CD4-positive, CD25-positive, alpha-beta regulatory T cell (primary cell): ENCODE measurements around the gene SVOPL. TPM values are rescaled to one million over a fixed set of nuclear protein-coding genes. Genes with fewer than 3 reads are reported as not detected.
A peak's percentile ranks its signal among the peaks of the same experiment; 100 is the strongest.

Experiments
- ATAC-seq, 2 donors: fragments of 150-1000 bp; cut with Tn5 transposase; one replicate each; pipeline ENCODE4 v1.10.0; 2021; ENCODE audit warnings: low read depth in 2 of 2, moderate number of reproducible peaks in 2 of 2, moderate library complexity in 1 of 2
- DNase-seq, 3 donors: peaks; one replicate each; pipeline versions ENCODE4 v3.0.0 to v3.0.0-alpha.2; 2012 to 2022; ENCODE audit warnings: mixed read lengths in 1 of 3
- H3K27ac ChIP-seq: one replicate; pipeline ENCODE4 v1.7.0; 2013; ENCODE audit warnings: mild to moderate bottlenecking, low read length; ENCODE audit not compliant: insufficient read depth, poor library complexity, severe bottlenecking
- H3K27me3 ChIP-seq: one replicate; pipeline ENCODE4 v1.7.0; 2013; ENCODE audit warnings: low read length; ENCODE audit not compliant: control insufficient read depth, insufficient read depth
- H3K36me3 ChIP-seq: one replicate; pipeline ENCODE4 v1.7.0; 2013; ENCODE audit warnings: mild to moderate bottlenecking, low read length, moderate library complexity; ENCODE audit not compliant: control insufficient read depth, insufficient read depth
- H3K4me1 ChIP-seq: 2 replicates; pipeline ENCODE4 v1.7.0; 2013; ENCODE audit warnings: mild to moderate bottlenecking, low read length; ENCODE audit not compliant: insufficient read depth, control insufficient read depth, poor library complexity, severe bottlenecking
- H3K4me3 ChIP-seq: one replicate; pipeline ENCODE4 v1.7.0; 2013; ENCODE audit warnings: low read depth, mild to moderate bottlenecking, low read length, moderate library complexity
- H3K9me3 ChIP-seq, 2 experiments: 1 replicate in 1 of 2; 2 replicates in 1 of 2; pipeline ENCODE4 v1.7.0; 2013; ENCODE audit warnings: low read length in 2 of 2, mild to moderate bottlenecking in 1 of 2, moderate library complexity in 1 of 2; ENCODE audit not compliant: control insufficient read depth in 2 of 2
- H3K27ac Mint-ChIP-seq, 3 donors: one replicate each; pipeline ENCODE4 v1.8.0; 2020 to 2022; ENCODE audit warnings: mild to moderate bottlenecking in 3 of 3, mixed read lengths in 3 of 3, moderate library complexity in 2 of 3
- H3K27me3 Mint-ChIP-seq: one replicate; pipeline ENCODE4 v1.8.0; 2022; ENCODE audit warnings: mild to moderate bottlenecking, mixed read lengths
- H3K36me3 Mint-ChIP-seq: one replicate; pipeline ENCODE4 v1.8.0; 2020; ENCODE audit warnings: mixed read lengths
- H3K4me1 Mint-ChIP-seq, 4 donors: one replicate each; pipeline ENCODE4 v1.8.0; 2020 to 2022; ENCODE audit warnings: mixed read lengths in 4 of 4, mild to moderate bottlenecking in 1 of 4
- H3K4me3 Mint-ChIP-seq, 4 donors: one replicate each; pipeline ENCODE4 v1.8.0; 2020 to 2022; ENCODE audit warnings: mild to moderate bottlenecking in 4 of 4, mixed read lengths in 4 of 4, moderate library complexity in 3 of 4
- H3K9me3 Mint-ChIP-seq, 7 donors: one replicate each; pipeline ENCODE4 v1.8.0; 2020 to 2022; ENCODE audit warnings: mixed read lengths in 7 of 7, mild to moderate bottlenecking in 3 of 7, moderate library complexity in 2 of 7
- polyA plus RNA-seq, 4 donors: library from polyadenylated mRNA; unstranded; fragments of 300-500 nt; fragmentation: Illumina TruSeq; gene quantifications; one replicate each; pipeline ENCODE4 v1.2.3, GENCODE V29; 2021
- total RNA-seq: library from RNA; stranded (reverse); gene quantifications from one replicate; pipeline ENCODE4 v1.2.3, GENCODE V29; 2022

The SVOPL gene
- total and polyA plus RNA-seq, 5 donors from 2014 or later, result 0.35 to 0.44 TPM; not detected in 3

GRCh38 chr7:138579671-138580070, 121.5 kb downstream of the SVOPL start:
- Mint-ChIP-seq H3K4me3 (no peak overlapping the region), H3K27me3 (no peaks in the 10 kb centered on the region), H3K4me1 (peaks cover 0 to 6% (median 3%) of the 10 kb centered on the region in 4 donors), H3K9me3 (no peaks in the 10 kb centered on the region), H3K36me3 (peaks cover 73% of the 10 kb centered on the region), H3K27ac (peak overlapping the region in 2 of 3 donors; percentile 6 to 22)
- ATAC-seq (no peak), DNase-seq (no peak)
- Histone ChIP-seq H3K27me3 (no peaks in the 10 kb centered on the region), H3K27ac (no peak overlapping the region), H3K4me3 (no peak overlapping the region), H3K9me3 (no peaks in the 10 kb centered on the region), H3K4me1 (no peaks in the 10 kb centered on the region), H3K36me3 (peaks cover 58% of the 10 kb centered on the region)

DNA sequence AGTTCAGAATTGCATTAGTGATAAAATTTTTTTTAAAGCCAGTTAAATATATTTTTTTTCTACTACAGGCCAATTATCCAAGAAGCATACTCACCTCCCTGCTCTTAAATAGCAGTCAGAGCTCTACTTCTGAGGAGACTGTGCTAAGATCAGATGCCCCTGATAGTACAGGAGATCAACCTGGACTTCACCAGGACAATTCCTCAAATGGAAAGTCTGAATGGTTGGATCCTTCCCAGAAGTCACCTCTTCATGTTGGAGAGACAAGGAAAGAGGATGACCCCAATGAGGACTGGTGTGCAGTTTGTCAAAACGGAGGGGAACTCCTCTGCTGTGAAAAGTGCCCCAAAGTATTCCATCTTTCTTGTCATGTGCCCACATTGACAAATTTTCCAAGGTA, 122.0 kb downstream of the SVOPL start:
- ATAC-seq (no peak), DNase-seq (no peak)
- Mint-ChIP-seq H3K4me3 (no peak overlapping the region), H3K27me3 (no peaks in the 10 kb centered on the region), H3K9me3 (no peaks in the 10 kb centered on the region), H3K4me1 (peaks cover 0 to 6% (median 3%) of the 10 kb centered on the region in 4 donors), H3K36me3 (peaks cover 70% of the 10 kb centered on the region), H3K27ac (peak overlapping the region in 2 of 3 donors; percentile 6 to 22)
- Histone ChIP-seq H3K36me3 (peaks cover 58% of the 10 kb centered on the region), H3K27ac (no peak overlapping the region), H3K4me1 (no peaks in the 10 kb centered on the region), H3K9me3 (no peaks in the 10 kb centered on the region), H3K4me3 (no peak overlapping the region), H3K27me3 (no peaks in the 10 kb centered on the region)

GRCh38 chr7:138575897-138576428, 125.2 kb downstream of the SVOPL start:
- peak overlapping the region in 1 of 3 donors; percentile 8 for H3K27ac Mint-ChIP-seq
- peaks cover 65% of the 10 kb centered on the region for H3K36me3 Mint-ChIP-seq
- Histone ChIP-seq H3K4me3 (no peak overlapping the region), H3K36me3 (peaks cover 63% of the 10 kb centered on the region), H3K27ac (no peak overlapping the region), H3K9me3 (no peaks in the 10 kb centered on the region), H3K27me3 (no peaks in the 10 kb centered on the region), H3K4me1 (no peaks in the 10 kb centered on the region)
- no peak overlapping the region for H3K4me3 Mint-ChIP-seq
- no peak for ATAC-seq
- H3K27me3 Mint-ChIP-seq, result no peaks in the 10 kb centered on the region
- DNase-seq, result no peak
- peaks cover 0 to 5% (median 2%) of the 10 kb centered on the region in 4 donors for H3K4me1 Mint-ChIP-seq
- peaks cover 0 to 1% (median 0%) of the 10 kb centered on the region in 7 donors for H3K9me3 Mint-ChIP-seq

GRCh38 chr7:138573741-138574140, 127.4 kb downstream of the SVOPL start:
- H3K4me3 Mint-ChIP-seq, result no peak overlapping the region
- peaks cover 67% of the 10 kb centered on the region for H3K36me3 ChIP-seq
- H3K9me3 ChIP-seq, result no peaks in the 10 kb centered on the region
- H3K4me1 Mint-ChIP-seq, result peaks cover 0 to 7% (median 3%) of the 10 kb centered on the region in 4 donors
- no peaks in the 10 kb centered on the region for H3K27me3 Mint-ChIP-seq
- no peak overlapping the region for H3K27ac Mint-ChIP-seq
- H3K4me3 ChIP-seq, result no peak overlapping the region
- H3K9me3 Mint-ChIP-seq, result peaks cover 0 to 3% (median 0%) of the 10 kb centered on the region in 7 donors
- H3K27me3 ChIP-seq, result no peaks in the 10 kb centered on the region
- no peaks in the 10 kb centered on the region for H3K4me1 ChIP-seq
- no peak overlapping the region for H3K27ac ChIP-seq
- peaks cover 63% of the 10 kb centered on the region for H3K36me3 Mint-ChIP-seq
- DNase-seq, result no peak
- ATAC-seq, result no peak

- Mint-ChIP-seq H3K9me3 (peaks cover 0 to 7% (median 3%) of the 10 kb centered on the region in 7 donors), H3K4me1 (peaks cover 0 to 5% (median 1%) of the 10 kb centered on the region in 4 donors), H3K4me3 (no peak overlapping the region), H3K27me3 (no peaks in the 10 kb centered on the region), H3K36me3 (peaks cover 58% of the 10 kb centered on the region), H3K27ac (no peak overlapping the region)
- no peak overlapping the region for H3K27ac ChIP-seq
- DNase-seq (no peak), ATAC-seq (no peak)
- no peak overlapping the region for H3K4me3 ChIP-seq
- no peaks in the 10 kb centered on the region for H3K27me3 ChIP-seq
- H3K4me1 ChIP-seq, result no peaks in the 10 kb centered on the region
- peaks cover 69% of the 10 kb centered on the region for H3K36me3 ChIP-seq
- peaks cover 3 to 10% of the 10 kb centered on the region in 2 experiments for H3K9me3 ChIP-seq
These were observed 130.4 kb downstream of the SVOPL start for GRCh38 chr7:138570715-138571114.

- peaks cover 0 to 2% (median 0%) of the 10 kb centered on the region in 4 donors for H3K4me1 Mint-ChIP-seq
- H3K36me3 ChIP-seq, result peaks cover 79% of the 10 kb centered on the region
- H3K27ac Mint-ChIP-seq, result no peak overlapping the region
- no peak overlapping the region for H3K27ac ChIP-seq
- H3K9me3 ChIP-seq, result peaks cover 16 to 22% of the 10 kb centered on the region in 2 experiments
- no peaks in the 10 kb centered on the region for H3K27me3 ChIP-seq
- H3K4me1 ChIP-seq, result no peaks in the 10 kb centered on the region
- DNase-seq (no peak), ATAC-seq (no peak)
- H3K27me3 Mint-ChIP-seq, result no peaks in the 10 kb centered on the region
- H3K36me3 Mint-ChIP-seq, result peaks cover 64% of the 10 kb centered on the region
- peaks cover 4 to 20% (median 9%) of the 10 kb centered on the region in 7 donors for H3K9me3 Mint-ChIP-seq
- H3K4me3 ChIP-seq, result no peak overlapping the region
- no peak overlapping the region for H3K4me3 Mint-ChIP-seq
These were observed 131.7 kb downstream of the SVOPL start for GRCh38 chr7:138569418-138569817.

GRCh38 chr7:138568655-138569054, 132.5 kb downstream of the SVOPL start:
- Histone ChIP-seq H3K27ac (no peak overlapping the region), H3K27me3 (no peaks in the 10 kb centered on the region), H3K36me3 (peaks cover 85% of the 10 kb centered on the region), H3K4me1 (no peaks in the 10 kb centered on the region), H3K4me3 (no peak overlapping the region), H3K9me3 (peaks cover 24% of the 10 kb centered on the region in 2 experiments)
- Mint-ChIP-seq H3K27ac (no peak overlapping the region), H3K4me3 (no peak overlapping the region), H3K9me3 (peaks cover 8 to 27% (median 9%) of the 10 kb centered on the region in 7 donors), H3K27me3 (no peaks in the 10 kb centered on the region), H3K36me3 (peaks cover 64% of the 10 kb centered on the region), H3K4me1 (peaks cover 0 to 2% (median 0%) of the 10 kb centered on the region in 4 donors)
- DNase-seq (no peak), ATAC-seq (no peak)
